GM23338 (cell line): ENCODE results near the gene THEM5. TPM values are rescaled to one million over a fixed set of nuclear protein-coding genes. Genes with fewer than 3 reads are reported as not detected.

Experiments
- ATAC-seq: fragments of 200-7000 bp; cut with Tn5 transposase; 3 replicates; pipeline ENCODE4 v1.9.1; 2020
- DNase-seq: peaks from one replicate; pipeline ENCODE4 v3.0.0-alpha.2; 2015; ENCODE audit warnings: low spot score
- H2AFZ ChIP-seq: fragments of 200-600 bp; sonication (generic); 2 replicates; pipeline ENCODE4 v1.8.0; 2016; ENCODE audit warnings: antibody characterized with exemption, mild to moderate bottlenecking, moderate library complexity
- H3F3A ChIP-seq: fragments of 200-600 bp; sonication (generic); replicated peaks from 2 replicates; pipeline ENCODE4 v1.8.0; 2017; ENCODE audit warnings: antibody characterized with exemption, mixed run types, low read depth
- H3K27ac ChIP-seq: fragments of 200-600 bp; sonication (generic); 2 replicates; pipeline ENCODE4 v1.6.1; 2016; ENCODE audit warnings: low read depth
- H3K27me3 ChIP-seq: fragments of 200-600 bp; sonication (generic); 2 replicates; pipeline ENCODE4 v1.8.0; 2016; ENCODE audit warnings: mild to moderate bottlenecking, mixed run types, moderate library complexity; ENCODE audit not compliant: insufficient read depth
- H3K36me3 ChIP-seq: fragments of 200-600 bp; sonication (generic); 2 replicates; pipeline ENCODE4 v1.8.0; 2016; ENCODE audit warnings: mild to moderate bottlenecking; ENCODE audit not compliant: insufficient read depth
- H3K4me1 ChIP-seq: fragments of 200-600 bp; sonication (generic); 2 replicates; pipeline ENCODE4 v1.8.0; 2016; ENCODE audit warnings: mild to moderate bottlenecking, moderate library complexity; ENCODE audit not compliant: insufficient read depth
- H3K4me2 ChIP-seq: fragments of 200-600 bp; sonication (generic); 2 replicates; pipeline ENCODE4 v1.7.1; 2017; ENCODE audit warnings: mixed run types
- H3K4me3 ChIP-seq: fragments of 200-600 bp; sonication (generic); 2 replicates; pipeline ENCODE4 v1.6.1; 2016; ENCODE audit warnings: mixed run types
- H3K79me2 ChIP-seq: fragments of 200-600 bp; sonication (generic); replicated peaks from 2 replicates; pipeline ENCODE4 v1.8.0; 2017; ENCODE audit warnings: mild to moderate bottlenecking; ENCODE audit not compliant: insufficient read depth
- H3K9me2 ChIP-seq: fragments of 200-600 bp; sonication (generic); 2 replicates; pipeline ENCODE4 v1.8.0; 2017; ENCODE audit not compliant: insufficient read depth
- H4K20me1 ChIP-seq: fragments of 200-600 bp; sonication (generic); replicated peaks from 2 replicates; pipeline ENCODE4 v1.8.0; 2017; ENCODE audit warnings: mild to moderate bottlenecking; ENCODE audit not compliant: insufficient read depth
- H3K27ac Mint-ChIP-seq: 2 replicates; pipeline ENCODE4 v1.8.0; 2020; ENCODE audit warnings: inconsistent platforms, mild to moderate bottlenecking, moderate library complexity, mixed read lengths
- H3K27me3 Mint-ChIP-seq: 3 replicates; pipeline ENCODE4 v1.8.0; 2022; ENCODE audit warnings: low read depth, mild to moderate bottlenecking, moderate library complexity, mixed read lengths, inconsistent platforms; ENCODE audit not compliant: insufficient read depth, poor library complexity
- H3K36me3 Mint-ChIP-seq: 3 replicates; pipeline ENCODE4 v1.8.0; 2021; ENCODE audit warnings: low read depth, mild to moderate bottlenecking, inconsistent platforms, moderate library complexity, mixed read lengths
- H3K4me1 Mint-ChIP-seq: 3 replicates; pipeline ENCODE4 v1.8.0; 2020; ENCODE audit warnings: mild to moderate bottlenecking, inconsistent platforms, mixed read lengths
- H3K4me3 Mint-ChIP-seq: 3 replicates; pipeline ENCODE4 v1.8.0; 2021; ENCODE audit warnings: moderate library complexity, mild to moderate bottlenecking, inconsistent platforms, mixed read lengths
- H3K9me3 Mint-ChIP-seq: 3 replicates; pipeline ENCODE4 v1.8.0; 2020; ENCODE audit warnings: moderate library complexity, mild to moderate bottlenecking, inconsistent platforms, mixed read lengths
- CREB1 ChIP-seq: fragments of 250-450 bp; sonication (Bioruptor Pico); IDR thresholded peaks from 2 replicates; pipeline ENCODE4 v1.5.0; 2020; ENCODE audit warnings: low read depth, mild to moderate bottlenecking, moderate library complexity
- EZH2 ChIP-seq: fragments of 200-600 bp; sonication (generic); IDR thresholded peaks from one replicate; pipeline ENCODE4 v1.8.0; 2017; ENCODE audit warnings: antibody characterized with exemption, mild to moderate bottlenecking, low read depth; ENCODE audit not compliant: unreplicated experiment
- EZH2phosphoT487 ChIP-seq: fragments of 200-600 bp; sonication (generic); IDR thresholded peaks from one replicate; pipeline ENCODE4 v1.8.1; 2018; ENCODE audit warnings: antibody characterized with exemption; ENCODE audit not compliant: unreplicated experiment
- JUNB ChIP-seq: IDR thresholded peaks from one replicate; pipeline ENCODE4 v1.6.1; 2016; ENCODE audit warnings: antibody characterized with exemption; ENCODE audit not compliant: unreplicated experiment
- NANOG ChIP-seq: IDR thresholded peaks from 2 replicates; pipeline ENCODE4 v1.6.1; 2016; ENCODE audit warnings: antibody characterized with exemption, borderline replicate concordance
- POLR2AphosphoS5 ChIP-seq: IDR thresholded peaks from 2 replicates; pipeline ENCODE4 v1.6.1; 2016; ENCODE audit warnings: antibody characterized with exemption, low read depth
- STAT1 ChIP-seq: IDR thresholded peaks from one replicate; pipeline ENCODE4 v1.6.1; 2016; ENCODE audit warnings: antibody characterized with exemption; ENCODE audit not compliant: unreplicated experiment
- ZNF114 ChIP-seq: fragments of 250-450 bp; sonication (Bioruptor Pico); IDR thresholded peaks from 2 replicates; pipeline ENCODE4 v1.5.0; 2020; ENCODE audit warnings: mild to moderate bottlenecking, moderate library complexity
- ZNF331 ChIP-seq: fragments of 250-450 bp; sonication (Bioruptor Pico); IDR thresholded peaks from 2 replicates; pipeline ENCODE4 v1.5.0; 2020; ENCODE audit warnings: low read depth, mild to moderate bottlenecking, moderate library complexity
- polyA plus RNA-seq: library from polyadenylated mRNA; unstranded; fragments of >200 nt; fragmentation: Nextera tagmentation; extraction: Ambion mirVana; gene quantifications from 2 replicates; pipeline ENCODE4 v1.2.1, GENCODE V29; 2016
- total RNA-seq: library from RNA; depleted of rRNA; stranded (reverse); fragments of >200 nt; shearing (Covaris generic); gene quantifications from 2 replicates; pipeline ENCODE4 v1.2.3, GENCODE V29; 2014
- TF ChIP-seq, protein P1 (sequence below): fragments of 250-450 bp; sonication (Bioruptor Pico); IDR thresholded peaks from 2 replicates; pipeline ENCODE4 v1.5.0; 2020; ENCODE audit warnings: mild to moderate bottlenecking, moderate library complexity
- TF ChIP-seq, protein P2 (sequence below): IDR thresholded peaks from 2 replicates; pipeline ENCODE4 v1.6.1; 2016; ENCODE audit warnings: antibody characterized with exemption
- TF ChIP-seq, protein P3 (sequence below): IDR thresholded peaks from one replicate; pipeline ENCODE4 v1.6.1; 2018; ENCODE audit warnings: antibody characterized with exemption; ENCODE audit not compliant: unreplicated experiment
- TF ChIP-seq, protein P4 (sequence below), 2 experiments: fragments of 200-600 bp in 1 of 2; sonication (generic) in 1 of 2; conservative IDR thresholded peaks; 2 replicates each; pipeline versions ENCODE4 v1.5.1 to v1.6.1; 2016 to 2017; ENCODE audit warnings: antibody characterized with exemption in 2 of 2, low read depth in 2 of 2, mild to moderate bottlenecking in 2 of 2, moderate library complexity in 1 of 2

The THEM5 gene
- total and polyA plus RNA-seq, 2 experiments from 2014 or later: not detected

DNA sequence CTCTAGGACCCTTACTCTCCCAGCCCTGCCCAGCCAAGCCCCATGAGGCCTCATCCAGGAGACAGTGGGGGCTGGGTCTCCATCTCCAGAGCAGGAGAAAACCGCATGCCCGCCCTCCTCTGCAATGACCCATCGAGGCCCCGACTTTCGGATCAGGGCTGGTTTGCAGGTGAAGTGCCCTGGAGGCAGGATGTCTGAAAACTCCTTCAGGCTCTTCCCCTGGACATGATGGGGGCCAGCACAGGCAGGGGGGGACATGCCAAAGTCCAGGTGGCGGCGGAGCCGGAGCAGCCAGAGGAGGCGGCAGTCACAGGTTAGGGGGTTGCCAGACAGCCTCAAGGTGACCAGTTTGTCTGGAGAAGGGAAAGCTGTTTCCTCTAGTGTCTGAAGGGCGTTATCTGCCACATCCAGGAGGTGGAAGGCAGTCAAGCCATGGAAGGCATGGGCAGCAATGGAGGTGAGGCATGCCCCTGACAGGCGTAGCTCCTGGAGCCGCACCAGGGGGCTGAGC is 52.1 kb downstream of the THEM5 start (continued):
- TF ChIP-seq, protein P1, sequence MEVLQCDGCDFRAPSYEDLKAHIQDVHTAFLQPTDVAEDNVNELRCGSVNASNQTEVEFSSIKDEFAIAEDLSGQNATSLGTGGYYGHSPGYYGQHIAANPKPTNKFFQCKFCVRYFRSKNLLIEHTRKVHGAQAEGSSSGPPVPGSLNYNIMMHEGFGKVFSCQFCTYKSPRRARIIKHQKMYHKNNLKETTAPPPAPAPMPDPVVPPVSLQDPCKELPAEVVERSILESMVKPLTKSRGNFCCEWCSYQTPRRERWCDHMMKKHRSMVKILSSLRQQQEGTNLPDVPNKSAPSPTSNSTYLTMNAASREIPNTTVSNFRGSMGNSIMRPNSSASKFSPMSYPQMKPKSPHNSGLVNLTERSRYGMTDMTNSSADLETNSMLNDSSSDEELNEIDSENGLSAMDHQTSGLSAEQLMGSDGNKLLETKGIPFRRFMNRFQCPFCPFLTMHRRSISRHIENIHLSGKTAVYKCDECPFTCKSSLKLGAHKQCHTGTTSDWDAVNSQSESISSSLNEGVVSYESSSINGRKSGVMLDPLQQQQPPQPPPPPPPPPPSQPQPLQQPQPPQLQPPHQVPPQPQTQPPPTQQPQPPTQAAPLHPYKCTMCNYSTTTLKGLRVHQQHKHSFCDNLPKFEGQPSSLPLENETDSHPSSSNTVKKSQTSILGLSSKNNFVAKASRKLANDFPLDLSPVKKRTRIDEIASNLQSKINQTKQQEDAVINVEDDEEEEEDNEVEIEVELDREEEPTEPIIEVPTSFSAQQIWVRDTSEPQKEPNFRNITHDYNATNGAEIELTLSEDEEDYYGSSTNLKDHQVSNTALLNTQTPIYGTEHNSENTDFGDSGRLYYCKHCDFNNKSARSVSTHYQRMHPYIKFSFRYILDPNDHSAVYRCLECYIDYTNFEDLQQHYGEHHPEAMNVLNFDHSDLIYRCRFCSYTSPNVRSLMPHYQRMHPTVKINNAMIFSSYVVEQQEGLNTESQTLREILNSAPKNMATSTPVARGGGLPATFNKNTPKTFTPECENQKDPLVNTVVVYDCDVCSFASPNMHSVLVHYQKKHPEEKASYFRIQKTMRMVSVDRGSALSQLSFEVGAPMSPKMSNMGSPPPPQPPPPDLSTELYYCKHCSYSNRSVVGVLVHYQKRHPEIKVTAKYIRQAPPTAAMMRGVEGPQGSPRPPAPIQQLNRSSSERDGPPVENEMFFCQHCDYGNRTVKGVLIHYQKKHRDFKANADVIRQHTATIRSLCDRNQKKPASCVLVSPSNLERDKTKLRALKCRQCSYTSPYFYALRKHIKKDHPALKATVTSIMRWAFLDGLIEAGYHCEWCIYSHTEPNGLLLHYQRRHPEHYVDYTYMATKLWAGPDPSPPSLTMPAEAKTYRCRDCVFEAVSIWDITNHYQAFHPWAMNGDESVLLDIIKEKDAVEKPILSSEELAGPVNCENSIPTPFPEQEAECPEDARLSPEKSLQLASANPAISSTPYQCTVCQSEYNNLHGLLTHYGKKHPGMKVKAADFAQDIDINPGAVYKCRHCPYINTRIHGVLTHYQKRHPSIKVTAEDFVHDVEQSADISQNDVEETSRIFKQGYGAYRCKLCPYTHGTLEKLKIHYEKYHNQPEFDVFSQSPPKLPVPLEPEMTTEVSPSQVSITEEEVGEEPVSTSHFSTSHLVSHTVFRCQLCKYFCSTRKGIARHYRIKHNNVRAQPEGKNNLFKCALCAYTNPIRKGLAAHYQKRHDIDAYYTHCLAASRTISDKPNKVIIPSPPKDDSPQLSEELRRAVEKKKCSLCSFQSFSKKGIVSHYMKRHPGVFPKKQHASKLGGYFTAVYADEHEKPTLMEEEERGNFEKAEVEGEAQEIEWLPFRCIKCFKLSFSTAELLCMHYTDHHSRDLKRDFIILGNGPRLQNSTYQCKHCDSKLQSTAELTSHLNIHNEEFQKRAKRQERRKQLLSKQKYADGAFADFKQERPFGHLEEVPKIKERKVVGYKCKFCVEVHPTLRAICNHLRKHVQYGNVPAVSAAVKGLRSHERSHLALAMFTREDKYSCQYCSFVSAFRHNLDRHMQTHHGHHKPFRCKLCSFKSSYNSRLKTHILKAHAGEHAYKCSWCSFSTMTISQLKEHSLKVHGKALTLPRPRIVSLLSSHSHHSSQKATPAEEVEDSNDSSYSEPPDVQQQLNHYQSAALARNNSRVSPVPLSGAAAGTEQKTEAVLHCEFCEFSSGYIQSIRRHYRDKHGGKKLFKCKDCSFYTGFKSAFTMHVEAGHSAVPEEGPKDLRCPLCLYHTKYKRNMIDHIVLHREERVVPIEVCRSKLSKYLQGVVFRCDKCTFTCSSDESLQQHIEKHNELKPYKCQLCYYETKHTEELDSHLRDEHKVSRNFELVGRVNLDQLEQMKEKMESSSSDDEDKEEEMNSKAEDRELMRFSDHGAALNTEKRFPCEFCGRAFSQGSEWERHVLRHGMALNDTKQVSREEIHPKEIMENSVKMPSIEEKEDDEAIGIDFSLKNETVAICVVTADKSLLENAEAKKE (CRISPR knock-in tag): no peak
- TF ChIP-seq, protein P2, sequence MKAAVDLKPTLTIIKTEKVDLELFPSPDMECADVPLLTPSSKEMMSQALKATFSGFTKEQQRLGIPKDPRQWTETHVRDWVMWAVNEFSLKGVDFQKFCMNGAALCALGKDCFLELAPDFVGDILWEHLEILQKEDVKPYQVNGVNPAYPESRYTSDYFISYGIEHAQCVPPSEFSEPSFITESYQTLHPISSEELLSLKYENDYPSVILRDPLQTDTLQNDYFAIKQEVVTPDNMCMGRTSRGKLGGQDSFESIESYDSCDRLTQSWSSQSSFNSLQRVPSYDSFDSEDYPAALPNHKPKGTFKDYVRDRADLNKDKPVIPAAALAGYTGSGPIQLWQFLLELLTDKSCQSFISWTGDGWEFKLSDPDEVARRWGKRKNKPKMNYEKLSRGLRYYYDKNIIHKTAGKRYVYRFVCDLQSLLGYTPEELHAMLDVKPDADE: no peak
- TF ChIP-seq STAT1: no peak

DNA sequence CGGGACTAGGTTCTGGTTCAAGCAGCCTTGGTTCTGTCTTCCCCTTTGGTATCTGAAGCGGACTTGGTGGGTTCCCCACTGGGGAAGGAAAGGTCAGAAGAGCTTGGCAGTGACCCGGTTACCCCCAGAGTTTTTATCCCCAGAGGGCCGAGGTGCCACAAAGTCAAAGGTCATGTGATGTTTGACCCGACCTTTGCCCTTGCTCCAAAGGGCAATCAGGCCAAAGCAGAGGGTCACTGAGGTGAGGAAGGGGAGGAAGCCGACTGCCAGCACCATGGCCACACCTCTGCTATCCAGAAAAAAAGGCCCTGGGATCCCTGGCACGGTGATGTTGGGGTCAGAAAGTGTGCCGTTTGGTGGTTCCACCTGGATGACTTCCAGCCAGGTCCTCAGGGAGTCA is 52.7 kb downstream of the THEM5 start:
- Histone ChIP-seq H4K20me1 (0 out of 2 replicates have a peak, but pooled peaks cover 2% of the 10 kb centered on the region), H3K27me3 (no peaks in the 10 kb centered on the region), H3K9me2 (no peaks in the 10 kb centered on the region), H3K27ac (no peak overlapping the region), H3K36me3 (no peaks in the 10 kb centered on the region), H3K4me3 (no peak overlapping the region), H3K4me1 (0 out of 2 replicates have a peak, but pooled peaks cover 3% of the 10 kb centered on the region), H3F3A (no peaks in the 10 kb centered on the region), H3K79me2 (no peaks in the 10 kb centered on the region), H2AFZ (no peak overlapping the region), H3K4me2 (no peak overlapping the region)
- no peaks in the 10 kb centered on the region for H3K27me3 Mint-ChIP-seq
- no peak overlapping the region for H3K4me3 Mint-ChIP-seq
- ATAC-seq: no peak
- no peaks in the 10 kb centered on the region for H3K36me3 Mint-ChIP-seq
- DNase-seq: no peak
- no peak overlapping the region for H3K27ac Mint-ChIP-seq
- H3K9me3 Mint-ChIP-seq: no peaks in the 10 kb centered on the region
- peaks cover 14% of the 10 kb centered on the region for H3K4me1 Mint-ChIP-seq
- TF ChIP-seq NANOG: no peak
- no peak for TF ChIP-seq STAT1
- TF ChIP-seq ZNF114 (CRISPR knock-in tag): no peak
- TF ChIP-seq, protein P3, sequence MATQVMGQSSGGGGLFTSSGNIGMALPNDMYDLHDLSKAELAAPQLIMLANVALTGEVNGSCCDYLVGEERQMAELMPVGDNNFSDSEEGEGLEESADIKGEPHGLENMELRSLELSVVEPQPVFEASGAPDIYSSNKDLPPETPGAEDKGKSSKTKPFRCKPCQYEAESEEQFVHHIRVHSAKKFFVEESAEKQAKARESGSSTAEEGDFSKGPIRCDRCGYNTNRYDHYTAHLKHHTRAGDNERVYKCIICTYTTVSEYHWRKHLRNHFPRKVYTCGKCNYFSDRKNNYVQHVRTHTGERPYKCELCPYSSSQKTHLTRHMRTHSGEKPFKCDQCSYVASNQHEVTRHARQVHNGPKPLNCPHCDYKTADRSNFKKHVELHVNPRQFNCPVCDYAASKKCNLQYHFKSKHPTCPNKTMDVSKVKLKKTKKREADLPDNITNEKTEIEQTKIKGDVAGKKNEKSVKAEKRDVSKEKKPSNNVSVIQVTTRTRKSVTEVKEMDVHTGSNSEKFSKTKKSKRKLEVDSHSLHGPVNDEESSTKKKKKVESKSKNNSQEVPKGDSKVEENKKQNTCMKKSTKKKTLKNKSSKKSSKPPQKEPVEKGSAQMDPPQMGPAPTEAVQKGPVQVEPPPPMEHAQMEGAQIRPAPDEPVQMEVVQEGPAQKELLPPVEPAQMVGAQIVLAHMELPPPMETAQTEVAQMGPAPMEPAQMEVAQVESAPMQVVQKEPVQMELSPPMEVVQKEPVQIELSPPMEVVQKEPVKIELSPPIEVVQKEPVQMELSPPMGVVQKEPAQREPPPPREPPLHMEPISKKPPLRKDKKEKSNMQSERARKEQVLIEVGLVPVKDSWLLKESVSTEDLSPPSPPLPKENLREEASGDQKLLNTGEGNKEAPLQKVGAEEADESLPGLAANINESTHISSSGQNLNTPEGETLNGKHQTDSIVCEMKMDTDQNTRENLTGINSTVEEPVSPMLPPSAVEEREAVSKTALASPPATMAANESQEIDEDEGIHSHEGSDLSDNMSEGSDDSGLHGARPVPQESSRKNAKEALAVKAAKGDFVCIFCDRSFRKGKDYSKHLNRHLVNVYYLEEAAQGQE: no peak
- TF ChIP-seq JUNB: no peak
- TF ChIP-seq ZNF331 (CRISPR knock-in tag): no peak
- no peak for TF ChIP-seq POLR2AphosphoS5
- no peak for TF ChIP-seq EZH2phosphoT487
- TF ChIP-seq, protein P4, sequence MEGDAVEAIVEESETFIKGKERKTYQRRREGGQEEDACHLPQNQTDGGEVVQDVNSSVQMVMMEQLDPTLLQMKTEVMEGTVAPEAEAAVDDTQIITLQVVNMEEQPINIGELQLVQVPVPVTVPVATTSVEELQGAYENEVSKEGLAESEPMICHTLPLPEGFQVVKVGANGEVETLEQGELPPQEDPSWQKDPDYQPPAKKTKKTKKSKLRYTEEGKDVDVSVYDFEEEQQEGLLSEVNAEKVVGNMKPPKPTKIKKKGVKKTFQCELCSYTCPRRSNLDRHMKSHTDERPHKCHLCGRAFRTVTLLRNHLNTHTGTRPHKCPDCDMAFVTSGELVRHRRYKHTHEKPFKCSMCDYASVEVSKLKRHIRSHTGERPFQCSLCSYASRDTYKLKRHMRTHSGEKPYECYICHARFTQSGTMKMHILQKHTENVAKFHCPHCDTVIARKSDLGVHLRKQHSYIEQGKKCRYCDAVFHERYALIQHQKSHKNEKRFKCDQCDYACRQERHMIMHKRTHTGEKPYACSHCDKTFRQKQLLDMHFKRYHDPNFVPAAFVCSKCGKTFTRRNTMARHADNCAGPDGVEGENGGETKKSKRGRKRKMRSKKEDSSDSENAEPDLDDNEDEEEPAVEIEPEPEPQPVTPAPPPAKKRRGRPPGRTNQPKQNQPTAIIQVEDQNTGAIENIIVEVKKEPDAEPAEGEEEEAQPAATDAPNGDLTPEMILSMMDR (conservative IDR thresholded peaks at IDR 0.05; ENCODE audit: low read depth in 2 of 2): no peak
- no peak for TF ChIP-seq EZH2
- no peak for TF ChIP-seq CREB1 (CRISPR knock-in tag)
